Loucy (cell line): ENCODE data around the gene WDR74.

ENCODE experiments used
- CTCF ChIP-seq: fragments of 200-600 bp; sonication (generic); conservative IDR thresholded peaks from 2 replicates; pipeline ENCODE4 v1.5.1; 2014; ENCODE audit warnings: mild to moderate bottlenecking, antibody characterized with exemption, low read length
- EZH2phosphoT487 ChIP-seq: fragments of 200-600 bp; IDR thresholded peaks from 2 replicates; pipeline ENCODE4 v1.6.1; 2018; ENCODE audit warnings: antibody characterized with exemption, mild to moderate bottlenecking, moderate library complexity, borderline replicate concordance

- TF ChIP-seq CTCF (no peak), EZH2phosphoT487 (no peak)
These were observed 33.4 kb downstream of the WDR74 start for GRCh38 chr11:62805961-62806441.
